HPDE6-E6E7 (cell line): ENCODE measurements around the gene ISG20L2.

Source experiments
- DNase-seq: peaks from one replicate; pipeline ENCODE4 v3.0.0; 2011; ENCODE audit warnings: missing footprints; ENCODE audit errors: extremely low spot score

The ISG20L2 gene

DNA sequence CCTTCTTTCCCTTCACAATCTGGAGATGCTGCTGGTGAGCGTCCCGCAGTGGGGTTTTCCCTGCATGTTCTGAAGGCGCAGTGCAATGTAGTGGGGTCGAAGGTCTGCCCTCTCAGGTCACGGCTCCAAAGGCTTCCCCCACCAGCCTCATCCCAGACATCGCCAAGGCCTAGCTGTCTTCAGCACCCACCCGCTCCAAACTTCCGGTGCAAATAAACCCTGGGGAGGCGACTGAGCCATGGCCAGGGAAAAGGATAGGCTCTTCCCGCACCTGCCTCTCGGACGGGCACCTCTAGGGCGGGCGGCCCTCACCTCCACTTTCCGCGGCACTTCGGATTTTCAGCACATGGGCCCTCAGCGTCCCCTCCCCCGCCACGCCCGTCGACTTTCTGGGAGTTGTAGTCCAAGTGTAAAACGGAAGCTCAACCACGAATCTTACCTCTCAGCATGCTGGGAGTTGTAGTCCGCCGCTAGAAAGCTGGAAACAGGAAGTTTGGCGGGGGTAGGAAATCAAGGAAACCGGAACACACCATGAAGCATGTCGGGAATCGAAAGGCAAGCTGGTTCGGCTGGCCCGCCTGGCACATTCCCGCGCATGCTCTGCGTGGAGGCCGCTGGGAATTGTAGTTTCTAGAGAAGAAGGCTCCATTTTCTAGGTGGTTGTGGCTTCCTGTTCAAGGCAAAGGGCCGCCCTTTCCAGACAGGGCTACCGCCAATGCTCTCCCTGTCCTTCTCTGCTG lies 12.3 kb upstream of the ISG20L2 start, which contains the start of gene MRPL24:
Gene MRPL24, minus strand, starts transcription at position 348 of the 740 bp plus-strand sequence. CDS start 2,384 bp downstream, outside the sequence.
- peak; percentile 93 for DNase-seq

GRCh38 chr1:156740237-156740740 lies 11.7 kb upstream of the ISG20L2 start:
- DNase-seq, result no peak

DNA sequence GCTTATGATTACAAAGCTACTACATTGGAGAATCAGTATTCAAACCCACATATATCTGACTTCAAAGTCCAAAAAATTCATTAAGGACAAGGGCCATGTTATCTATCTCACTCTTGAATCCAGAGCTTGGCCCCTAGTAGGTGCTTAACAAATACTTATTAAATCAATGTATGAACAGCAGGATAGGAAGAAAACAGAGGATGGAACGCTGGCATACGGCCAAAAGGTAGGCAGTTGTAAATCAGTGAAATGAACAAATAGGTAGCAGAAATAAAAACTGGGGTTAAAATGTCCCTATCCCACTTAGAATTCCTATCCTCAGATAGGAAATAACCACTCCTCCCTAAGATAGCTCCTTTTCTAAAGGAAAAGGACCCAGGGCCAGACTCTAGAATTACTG lies 10.3 kb upstream of the ISG20L2 start:
- DNase-seq, result no peak

GRCh38 chr1:156738407-156738806 lies 9.8 kb upstream of the ISG20L2 start:
- DNase-seq, result no peak

DNA sequence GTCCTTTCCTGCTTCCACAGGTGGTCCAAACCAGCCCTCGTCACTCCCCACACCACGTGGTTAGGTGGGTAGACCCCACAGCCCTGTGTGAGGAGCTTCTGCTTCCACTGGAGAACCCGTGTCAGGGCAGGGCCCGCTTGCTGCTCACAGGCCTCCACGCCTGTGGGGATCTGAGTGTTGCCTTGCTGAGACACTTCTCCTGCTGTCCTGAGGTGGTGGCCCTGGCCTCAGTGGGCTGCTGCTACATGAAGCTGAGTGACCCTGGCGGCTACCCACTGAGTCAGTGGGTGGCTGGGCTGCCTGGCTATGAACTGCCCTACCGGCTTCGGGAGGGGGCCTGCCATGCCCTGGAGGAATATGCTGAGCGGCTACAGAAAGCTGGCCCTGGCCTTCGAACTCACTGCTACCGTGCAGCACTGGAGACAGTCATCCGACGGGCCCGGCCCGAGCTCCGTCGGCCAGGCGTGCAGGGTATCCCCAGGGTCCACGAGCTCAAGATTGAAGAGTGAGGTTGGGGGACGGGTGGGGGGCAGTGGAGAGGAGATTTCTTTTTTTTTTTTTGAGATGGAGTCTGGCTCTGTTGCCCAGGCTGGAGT lies 5.5 kb upstream of the ISG20L2 start:
- no peak for DNase-seq

DNA sequence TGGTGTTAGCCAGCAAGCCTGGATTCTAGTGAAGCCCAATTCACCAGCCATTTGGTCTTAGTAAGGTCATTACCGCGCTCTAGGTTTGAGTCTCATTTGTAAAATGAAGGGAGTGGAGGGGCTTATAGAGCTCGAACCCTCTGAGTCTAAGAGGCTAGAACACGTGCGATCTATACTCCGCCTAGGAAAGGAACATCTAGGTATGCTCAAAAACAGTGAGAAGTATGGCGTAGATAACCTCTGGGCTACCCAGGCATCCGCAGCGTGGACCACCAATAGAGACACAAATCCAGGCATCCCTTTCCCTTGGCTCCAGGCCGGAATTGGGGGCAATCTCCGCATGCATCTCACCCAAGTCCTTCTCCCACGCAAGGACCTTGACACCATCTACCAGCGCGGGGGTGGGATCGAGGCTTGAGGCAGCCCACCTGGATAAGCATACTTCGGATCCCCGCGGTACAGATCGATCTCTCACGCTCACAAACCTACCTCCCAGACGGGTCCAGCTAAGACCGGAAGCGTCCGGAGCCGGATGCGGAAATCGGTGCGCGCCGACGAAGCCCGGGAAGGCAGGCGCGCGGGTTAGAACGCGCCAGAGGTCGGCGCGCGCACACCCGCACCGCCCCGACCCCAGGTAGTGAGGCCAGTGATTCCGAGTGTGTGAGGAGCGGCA lies 504 bp downstream of the ISG20L2 start, which contains the start of gene METTL25B:
Gene METTL25B, plus strand, starts transcription at position 544 of the 673 bp plus-strand sequence. CDS start 636 bp downstream, outside the sequence.
- DNase-seq, result peak; percentile 72

DNA sequence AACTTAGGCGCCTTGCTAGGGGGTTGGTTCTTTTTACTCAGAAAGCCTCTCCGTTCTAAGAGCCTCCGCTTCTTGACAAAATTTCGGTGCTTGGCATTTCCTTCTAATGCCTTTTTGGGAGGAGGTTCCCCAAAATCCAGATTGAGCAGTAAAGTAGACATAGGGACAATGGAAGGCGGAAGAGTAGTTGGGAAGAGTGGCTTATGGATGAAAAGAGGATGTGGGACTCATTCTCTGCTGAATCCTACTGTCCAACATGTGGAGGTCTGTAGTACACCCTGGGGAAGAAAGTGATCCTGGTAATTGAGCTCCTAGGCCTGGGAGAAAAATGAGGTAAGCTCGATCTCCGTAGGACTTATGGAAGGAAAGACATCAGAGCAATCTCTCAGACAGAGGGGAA lies 1.1 kb downstream of the ISG20L2 start:
- DNase-seq, result no peak

- DNase-seq, result no peak
Measured at GRCh38 chr1:156726549-156727226, 1.9 kb downstream of the ISG20L2 start.

DNA sequence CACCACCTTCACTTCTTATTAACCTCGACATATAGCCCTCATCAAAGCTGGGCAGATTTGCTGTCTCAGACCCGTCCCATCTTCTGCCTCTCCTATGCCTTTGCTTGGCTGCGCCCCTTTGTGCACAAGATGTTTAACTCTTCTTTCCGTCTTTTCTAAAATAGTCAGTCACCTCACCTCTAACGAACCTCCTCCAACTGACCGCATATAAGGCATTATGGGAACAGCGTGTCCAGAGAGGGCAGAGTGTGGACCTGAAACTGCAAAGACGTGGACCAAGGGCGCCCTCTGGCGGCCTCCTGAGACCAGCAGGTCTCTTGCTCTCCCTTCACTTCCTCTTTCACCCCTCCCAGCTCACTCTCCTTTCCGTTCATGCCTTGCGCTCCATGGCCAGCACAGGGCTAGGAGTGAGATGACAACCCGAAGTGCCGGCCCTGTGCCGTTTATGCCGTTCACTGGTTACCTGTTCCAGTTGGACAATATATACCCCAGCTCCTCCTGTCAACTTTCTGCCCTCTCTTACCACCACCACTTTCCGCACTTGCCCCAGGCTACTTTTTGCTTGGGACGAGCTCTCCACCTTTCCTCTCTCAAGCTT lies 2.8 kb downstream of the ISG20L2 start:
- DNase-seq, result peak; percentile 78

DNA sequence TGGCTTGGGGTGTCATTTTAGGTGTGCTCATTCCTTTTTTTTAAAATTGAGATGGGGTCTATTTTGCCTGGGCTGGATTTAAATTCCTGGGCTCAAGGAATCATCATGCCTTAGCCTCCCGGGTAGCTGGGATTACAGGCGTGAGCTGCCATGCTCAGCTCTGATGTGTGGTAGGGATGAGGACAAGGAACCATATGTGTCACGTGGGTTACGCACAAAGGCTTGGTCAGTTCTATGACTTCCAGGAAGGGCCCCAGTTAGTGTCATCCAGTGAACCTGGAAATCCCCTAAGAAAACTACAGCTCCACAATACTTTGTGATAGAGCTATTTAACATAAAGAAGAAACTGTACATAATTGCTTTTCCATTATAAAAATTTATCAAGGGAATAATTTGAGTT lies 7.0 kb downstream of the ISG20L2 start:
- DNase-seq, result no peak

DNA sequence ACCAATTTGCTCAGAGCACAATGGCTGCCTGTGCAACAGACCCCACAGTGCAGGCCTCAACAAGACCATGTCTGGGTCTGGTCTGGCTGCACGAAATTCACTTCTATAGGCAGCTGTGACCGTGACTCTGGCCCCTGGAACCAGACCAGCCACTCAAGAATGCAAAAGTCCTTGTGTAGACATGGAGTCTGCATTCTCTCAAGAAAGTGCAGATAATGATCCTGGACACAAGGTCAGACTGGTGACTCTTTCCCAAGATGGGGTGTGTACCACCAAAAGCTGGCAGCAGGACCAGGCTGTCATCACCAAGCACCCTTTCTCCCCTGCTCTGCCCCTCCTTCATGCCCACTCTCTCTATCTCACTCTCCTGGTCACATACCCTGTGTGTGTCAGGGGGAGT lies 7.4 kb downstream of the ISG20L2 start:
- no peak for DNase-seq

- DNase-seq, result no peak
Measured at GRCh38 chr1:156717351-156717750, 11.2 kb downstream of the ISG20L2 start.

- DNase-seq, result no peak
Measured at GRCh38 chr1:156714830-156715229, 13.7 kb downstream of the ISG20L2 start.

DNA sequence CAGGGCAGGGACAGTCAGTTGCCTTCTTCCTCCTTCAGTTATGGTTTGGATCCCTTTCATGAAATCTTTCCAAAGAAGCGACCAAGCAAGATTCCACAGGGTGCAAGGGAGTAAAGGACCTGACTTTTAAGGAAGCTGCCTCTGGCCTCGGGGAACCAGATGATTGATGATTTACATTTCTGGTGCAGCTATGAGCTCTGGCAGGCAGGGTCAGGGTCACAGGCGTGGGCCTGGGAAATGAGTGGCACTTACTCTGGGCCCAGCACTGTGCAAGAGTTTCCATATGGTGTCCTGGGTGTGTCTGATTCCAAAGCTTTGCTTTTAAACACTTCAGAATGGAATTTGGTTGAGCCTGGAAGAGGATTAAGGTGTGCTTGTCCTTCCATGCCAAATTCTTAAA lies 15.9 kb downstream of the ISG20L2 start:
- DNase-seq, result no peak

DNA sequence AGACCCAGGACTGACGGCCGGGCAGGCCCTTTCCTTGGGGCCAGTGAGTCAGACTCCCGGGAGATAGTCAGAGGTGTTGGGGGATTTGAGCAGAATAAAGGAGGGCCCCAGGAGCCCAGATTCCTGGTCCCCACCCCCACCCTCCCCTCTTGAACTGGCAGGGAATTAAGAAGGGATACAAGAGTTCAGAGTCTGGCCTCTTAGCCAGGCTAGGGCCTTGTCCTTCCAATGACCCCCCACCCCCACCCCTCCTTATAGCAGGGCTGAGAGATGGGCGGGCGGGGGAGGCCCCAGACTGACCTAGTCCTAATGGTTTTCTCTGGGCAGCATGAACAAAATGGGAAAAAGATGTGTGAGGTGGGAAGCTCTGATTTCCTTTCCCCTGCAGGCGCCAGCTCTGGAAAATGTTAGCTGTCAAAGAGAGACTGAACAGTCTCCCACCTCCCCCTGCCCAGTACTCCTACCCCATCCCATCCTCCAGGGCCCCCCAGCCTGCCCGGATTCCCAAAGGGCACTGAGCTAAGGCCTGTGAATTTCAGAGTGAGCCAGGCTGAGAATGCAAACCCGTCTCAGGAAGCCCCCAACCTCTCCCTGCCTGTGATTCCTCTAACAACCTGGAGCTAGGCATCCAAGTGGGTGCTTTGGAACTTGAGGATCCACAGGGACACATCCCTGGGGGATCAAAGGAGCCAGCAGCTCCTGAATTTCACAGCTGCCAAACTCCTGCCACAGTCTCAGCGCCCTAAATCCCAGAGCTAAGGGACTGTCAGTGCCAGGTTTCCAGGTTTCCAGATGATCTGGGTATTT lies 17.4 kb downstream of the ISG20L2 start:
- DNase-seq, result no peak

DNA sequence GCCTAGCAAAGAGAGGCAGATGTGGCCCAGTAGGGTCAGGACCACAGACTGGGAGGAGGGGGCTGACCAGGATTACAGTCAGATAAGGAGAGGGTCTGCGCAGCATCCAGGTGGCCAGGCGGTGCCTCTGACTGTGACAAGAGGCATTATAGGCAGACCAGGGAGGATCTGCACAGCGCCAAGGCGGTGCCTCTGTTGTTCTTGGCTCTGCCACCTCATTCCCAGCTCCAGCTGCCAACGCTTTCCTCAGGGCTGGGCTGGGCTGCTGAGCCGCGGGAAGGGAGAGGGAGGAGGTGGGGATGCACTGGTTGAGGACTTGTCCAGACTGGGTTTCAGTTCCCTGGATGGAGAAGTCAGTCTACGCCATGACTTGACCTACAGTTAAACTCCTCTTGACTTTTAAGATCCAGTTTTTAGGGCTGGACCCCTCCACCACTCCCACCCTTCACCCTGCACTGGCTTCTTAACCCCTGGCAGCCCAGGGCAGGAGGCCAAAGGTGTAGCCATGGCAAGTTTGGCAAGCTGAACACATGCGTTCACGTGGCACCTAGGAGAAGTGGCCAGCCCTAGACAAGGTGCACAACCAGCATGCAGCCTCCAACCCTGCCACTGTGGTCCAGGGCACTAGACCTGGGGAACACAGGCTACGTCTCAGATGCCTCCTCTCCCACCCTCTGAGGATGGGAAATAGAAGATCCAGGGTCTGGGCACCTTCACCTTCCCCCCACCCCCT lies 18.6 kb downstream of the ISG20L2 start:
- peak; percentile 85 for DNase-seq

DNA sequence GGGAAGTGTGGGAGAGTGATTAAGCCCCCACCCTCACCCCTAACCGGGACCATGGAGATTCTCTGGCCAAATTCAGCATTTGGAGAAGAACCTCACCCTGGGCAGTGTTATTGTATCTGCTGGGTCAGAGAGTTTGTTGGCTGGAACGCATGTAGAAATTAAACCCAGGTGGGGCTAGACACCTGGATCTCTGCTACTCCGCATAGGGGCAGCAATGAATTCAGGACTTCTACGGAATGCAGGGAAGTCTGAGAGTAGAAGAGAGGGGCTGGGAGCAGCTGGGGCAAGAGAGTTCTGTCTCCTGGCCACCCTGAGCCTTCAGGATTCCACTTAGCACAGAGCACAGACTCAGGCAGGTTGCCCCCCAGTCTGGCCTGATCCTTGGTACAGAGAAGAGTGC lies 19.5 kb downstream of the ISG20L2 start:
- DNase-seq, result no peak

DNA sequence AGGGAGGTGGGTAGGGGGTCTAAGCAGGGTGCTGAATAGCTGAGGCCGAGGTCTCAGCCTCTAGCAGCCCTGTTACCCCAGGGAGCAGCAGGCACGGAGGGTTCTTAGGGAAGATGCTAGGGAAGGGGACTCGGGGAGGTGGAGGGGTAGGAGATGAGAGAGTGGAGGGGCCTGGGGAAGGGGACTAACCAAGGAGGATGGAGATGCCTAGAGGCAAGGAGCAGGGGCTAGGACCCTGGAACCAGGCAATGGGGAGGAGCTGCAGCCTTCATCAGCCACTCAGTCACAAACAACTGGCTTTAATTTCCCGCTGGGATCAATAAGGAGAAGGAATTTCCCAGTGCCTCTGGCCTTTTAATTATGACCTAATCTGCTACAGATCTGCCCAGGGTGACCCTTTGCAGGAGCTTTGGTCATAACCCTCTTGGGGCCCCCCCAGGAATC lies 20.3 kb downstream of the ISG20L2 start:
- DNase-seq, result no peak

DNA sequence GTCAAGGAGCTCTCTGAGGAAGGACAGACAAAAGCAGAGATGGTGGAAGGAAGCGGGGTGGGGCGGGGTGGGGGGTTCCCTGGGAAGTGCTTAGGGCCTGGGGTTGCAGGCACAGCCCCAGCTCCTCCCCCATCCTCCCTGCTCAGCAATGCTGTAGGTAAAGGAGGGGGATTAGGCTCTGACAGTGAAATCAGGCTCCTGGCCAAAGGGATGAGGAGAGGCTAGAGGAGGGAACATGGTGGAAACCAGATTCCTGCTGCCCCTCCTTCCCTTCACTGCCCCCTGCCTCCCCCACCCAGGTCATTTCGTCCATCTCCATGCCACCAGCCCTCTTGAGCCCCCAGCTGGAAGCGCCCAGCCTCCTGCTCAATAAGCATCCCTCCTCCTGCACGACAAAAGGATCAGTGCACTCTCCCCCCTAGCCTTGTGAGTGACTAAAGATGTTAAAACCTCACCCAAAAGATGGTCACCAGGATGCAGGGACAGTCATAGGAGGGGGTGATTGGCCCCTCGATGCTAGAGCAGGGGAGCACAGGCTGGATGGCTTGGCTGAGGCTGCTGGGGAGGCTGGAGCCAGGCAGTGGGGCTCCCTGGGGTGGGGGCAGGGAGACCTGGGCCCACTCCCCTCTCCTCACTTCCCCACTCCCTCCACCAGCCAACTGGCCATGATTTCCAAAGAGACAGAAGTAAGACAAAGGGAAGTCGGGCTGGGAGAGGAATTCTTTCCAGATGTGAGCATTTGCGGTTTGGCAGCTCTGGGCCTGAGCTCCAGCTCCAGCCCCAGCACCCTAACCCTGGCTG lies 20.9 kb downstream of the ISG20L2 start:
- no peak for DNase-seq
